Kidney capillary endothelial cell (primary cell): Measurements from ENCODE around the gene PLA1A.
"Not testable (repeated sequence)": the region's sequence is repeated elsewhere in the genome, so short reads cannot be mapped to it uniquely, and the experiment has no call there.

Experiments used
- DNase-seq: peaks from one replicate; pipeline ENCODE4 v3.0.0-alpha.2; 2018; ENCODE audit warnings: low spot score

Gene PLA1A, protein sequence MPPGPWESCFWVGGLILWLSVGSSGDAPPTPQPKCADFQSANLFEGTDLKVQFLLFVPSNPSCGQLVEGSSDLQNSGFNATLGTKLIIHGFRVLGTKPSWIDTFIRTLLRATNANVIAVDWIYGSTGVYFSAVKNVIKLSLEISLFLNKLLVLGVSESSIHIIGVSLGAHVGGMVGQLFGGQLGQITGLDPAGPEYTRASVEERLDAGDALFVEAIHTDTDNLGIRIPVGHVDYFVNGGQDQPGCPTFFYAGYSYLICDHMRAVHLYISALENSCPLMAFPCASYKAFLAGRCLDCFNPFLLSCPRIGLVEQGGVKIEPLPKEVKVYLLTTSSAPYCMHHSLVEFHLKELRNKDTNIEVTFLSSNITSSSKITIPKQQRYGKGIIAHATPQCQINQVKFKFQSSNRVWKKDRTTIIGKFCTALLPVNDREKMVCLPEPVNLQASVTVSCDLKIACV

DNA sequence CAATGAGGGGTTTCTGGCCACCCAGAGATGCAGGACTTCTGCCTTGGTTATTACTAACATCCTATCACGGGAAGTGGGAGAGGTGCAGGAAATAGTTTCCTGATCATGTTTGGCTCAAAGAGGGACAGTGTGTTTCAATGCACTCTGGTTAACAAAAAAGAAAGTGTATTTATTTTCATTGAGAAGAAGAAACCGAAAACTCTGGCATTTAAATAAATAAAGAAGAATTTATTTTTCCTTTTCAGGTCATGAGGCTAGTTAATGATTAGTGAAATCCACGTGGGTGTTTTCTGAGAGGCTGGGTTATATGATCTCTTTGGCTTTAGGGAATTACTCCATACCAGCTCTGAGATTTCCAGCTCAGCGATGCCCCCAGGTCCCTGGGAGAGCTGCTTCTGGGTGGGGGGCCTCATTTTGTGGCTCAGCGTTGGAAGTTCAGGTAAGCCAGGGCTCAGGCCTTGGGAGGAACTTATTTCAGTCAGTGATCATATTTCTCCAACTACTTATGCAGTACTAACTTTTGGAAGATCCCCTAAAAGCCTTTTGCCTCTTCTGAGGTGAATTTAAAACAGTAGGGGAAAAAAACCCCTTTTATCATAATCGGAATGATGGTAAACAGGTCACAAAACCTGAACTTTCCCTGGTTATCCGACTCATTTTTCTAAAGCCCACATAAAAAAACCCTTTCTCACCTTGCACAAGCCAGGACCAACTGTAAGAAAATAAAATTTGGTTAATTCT is at the start of gene PLA1A:
TSS of gene PLA1A (plus strand) at position 338 of the 741 bp plus-strand sequence. CDS start at position 367, 29 bp downstream.
- peak; percentile 47 for DNase-seq

DNA sequence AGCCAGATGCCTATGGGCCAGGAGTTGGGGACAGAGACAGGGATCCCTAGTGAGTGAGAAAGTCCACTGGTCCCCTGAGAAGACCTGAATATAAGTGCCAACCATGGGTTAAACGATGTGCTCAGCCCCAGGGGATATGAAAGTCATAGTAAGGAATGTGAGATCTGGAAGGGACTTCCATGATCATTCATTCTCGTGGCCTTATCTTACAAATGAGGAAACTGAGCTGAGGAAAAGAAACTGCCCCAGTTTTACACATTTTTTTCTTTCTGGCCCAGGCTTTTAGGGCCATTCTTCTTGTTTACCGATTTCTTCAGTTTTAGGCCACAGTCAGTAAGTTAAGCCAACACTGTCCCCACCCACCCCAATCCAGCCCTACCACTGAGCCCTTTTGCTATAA is 49.3 kb upstream of the PLA1A start:
- DNase-seq, result no peak

DNA sequence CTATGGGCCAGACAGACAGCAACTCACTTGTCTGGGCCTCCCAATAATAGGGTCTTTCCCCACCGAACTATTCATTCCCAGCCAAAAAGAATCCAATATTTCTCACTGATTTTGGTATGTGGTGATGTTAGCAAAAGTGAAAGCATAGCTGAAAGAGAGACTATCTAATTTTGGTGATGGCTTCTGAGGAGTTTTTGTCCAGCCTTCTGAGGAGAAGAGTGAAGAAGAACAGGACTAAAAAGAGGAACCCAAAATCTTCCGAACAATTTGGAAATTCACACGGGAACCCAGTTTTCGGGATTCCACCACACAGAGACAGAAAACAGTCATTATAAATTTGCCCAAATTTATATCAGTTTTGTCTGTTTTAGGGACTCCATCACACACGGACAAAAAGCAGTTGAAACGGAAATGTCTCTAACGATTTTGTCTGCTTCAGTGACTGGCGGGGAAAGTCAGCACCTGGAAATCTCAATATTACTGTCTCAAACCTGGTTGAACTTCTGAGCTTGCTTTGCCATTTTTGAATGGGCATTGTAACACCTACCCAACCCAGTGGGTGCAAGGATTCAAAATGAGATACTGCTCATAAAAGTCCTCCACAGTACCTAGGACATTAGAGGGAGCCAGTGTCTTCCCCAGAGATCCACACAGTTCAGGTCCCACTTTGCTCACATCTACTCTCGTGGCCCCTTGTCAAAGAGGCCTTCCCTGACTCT is 47.3 kb upstream of the PLA1A start:
- no peak for DNase-seq

DNA sequence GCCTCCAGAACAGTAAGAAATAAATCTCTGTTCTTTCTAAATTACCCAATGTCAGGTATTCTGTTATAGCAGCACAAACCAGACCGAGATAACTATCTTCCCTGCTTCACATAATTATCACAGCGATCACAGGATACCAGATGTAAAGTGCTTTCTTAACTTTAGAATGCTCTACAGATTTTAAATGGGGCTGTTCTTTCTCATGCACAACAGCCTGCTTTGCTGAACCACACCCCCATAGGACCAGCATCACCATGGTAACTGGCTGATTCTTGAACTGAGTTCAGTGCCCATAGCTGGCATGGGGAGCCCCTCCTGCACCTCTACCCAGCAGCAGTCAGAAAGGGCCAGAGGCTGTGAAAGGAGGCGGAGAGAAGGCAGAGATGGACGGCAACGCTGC is 46.1 kb upstream of the PLA1A start:
- DNase-seq, result no peak

DNA sequence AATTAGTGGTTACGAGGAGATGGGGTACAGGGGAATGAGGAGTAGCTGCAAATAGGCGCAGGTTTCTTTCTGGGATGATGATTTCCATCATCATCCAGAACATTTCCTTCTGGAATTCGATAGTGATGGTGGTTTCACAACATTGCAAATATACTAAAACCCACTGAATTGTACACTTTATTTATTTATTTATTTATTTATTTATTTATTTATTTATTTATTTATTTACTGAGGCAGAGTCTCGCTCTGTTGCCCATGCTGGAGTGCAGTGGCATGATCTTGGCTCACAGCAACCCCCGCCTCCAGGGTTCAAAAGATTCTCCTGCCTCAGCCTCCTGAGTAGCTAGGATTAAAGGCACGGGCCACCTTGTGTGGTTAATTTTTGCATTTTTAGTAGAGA is 44.8 kb upstream of the PLA1A start:
- DNase-seq, result not testable (repeated sequence)

DNA sequence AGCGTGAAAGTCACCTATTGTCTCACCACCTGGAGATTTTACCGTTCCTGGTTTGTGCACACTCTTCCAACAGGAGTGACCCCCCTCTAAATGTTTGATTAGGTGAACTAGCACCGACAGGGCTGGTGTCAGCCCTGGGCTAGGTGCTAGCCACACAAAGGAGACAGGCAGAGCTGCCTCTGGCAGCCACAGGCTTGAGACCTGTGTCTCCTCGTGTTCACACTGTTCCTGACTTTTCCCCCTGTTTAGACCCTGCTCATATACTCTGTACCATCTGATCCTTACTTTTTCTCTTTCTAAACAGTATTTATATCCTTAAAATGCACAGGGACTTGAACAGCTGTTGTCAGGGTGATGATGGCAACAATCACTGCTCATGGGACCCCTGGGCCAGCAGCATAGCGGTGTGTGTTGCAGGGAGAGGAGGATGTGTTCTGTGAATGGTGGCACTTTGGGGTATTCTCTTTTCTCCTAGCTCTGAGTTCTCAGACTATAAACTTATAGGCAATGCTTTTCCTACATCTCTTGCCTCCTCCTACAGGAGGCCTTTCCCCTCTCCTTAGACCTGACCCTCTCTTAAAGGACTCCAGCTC is 43.8 kb upstream of the PLA1A start:
- DNase-seq, result no peak

DNA sequence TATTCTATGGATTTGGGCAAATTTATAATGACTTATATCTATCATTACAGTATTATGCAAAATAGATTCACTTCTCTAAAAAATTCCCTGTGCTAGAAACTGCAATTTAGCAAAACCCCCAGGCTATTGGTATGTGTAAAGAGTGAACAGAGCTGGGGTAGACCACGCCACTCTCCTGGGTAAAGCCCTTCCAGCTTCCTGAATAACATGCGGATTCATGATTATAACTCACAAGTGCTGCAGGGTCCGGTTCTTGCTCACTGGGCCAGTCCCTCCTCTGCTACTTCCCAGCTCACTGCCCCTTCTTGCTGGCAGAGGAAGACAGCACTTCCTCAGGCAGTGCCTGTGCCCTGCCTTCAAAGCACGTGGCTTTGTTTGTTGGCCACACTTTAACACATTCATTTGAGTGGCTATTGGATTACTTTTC is 42.4 kb upstream of the PLA1A start:
- no peak for DNase-seq

DNA sequence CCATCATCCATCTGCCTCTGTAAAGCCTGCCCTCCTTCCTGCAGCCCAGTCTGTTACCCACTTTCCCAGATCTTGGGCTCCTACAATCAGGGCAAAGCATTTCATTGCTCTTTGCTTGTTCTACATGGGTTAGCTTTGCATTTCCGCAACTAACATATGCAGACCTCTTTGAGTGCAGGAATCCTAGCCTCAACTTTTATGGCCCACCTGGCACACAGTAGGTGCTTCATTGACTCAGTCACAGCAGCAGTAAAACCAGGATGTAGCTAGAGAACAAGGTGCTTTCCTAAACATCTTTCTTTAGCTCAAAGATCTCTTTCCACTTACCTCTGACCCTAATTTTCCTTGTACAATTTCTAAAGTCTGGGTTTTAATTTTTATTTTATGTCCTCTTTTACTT is 41.8 kb upstream of the PLA1A start:
- no peak for DNase-seq

DNA sequence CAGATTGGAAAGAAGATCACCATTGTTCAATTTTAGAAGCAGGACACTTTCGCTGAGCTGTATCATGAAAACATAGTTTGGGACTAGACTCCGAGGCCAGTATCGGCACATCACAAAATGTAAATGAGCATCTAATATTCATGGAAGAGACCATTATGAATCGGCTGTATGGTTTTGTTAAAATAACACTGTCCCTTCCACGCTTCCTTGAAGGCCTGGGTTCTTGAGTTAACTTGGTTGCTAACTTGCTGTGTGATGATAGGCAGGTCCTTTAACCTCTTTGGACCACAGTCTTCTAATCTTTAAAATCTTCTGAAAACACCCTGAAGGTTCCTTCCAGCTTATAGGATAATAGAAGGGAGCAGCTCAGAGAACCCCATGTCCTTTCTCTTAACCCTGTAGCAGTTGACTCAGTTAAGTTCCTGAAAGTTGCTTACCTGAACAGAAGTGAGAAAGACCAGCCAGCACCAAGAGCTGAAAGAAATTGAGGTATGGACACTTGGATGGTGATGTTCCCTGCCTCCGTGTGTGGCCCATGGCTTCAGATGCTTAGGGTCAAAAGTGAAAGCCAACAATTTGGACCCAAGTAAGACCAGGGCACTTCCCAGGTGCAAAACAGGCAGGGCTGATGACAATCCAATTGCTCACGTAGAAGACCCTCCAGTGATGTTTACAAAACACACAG is 40.4 kb upstream of the PLA1A start:
- no peak for DNase-seq

DNA sequence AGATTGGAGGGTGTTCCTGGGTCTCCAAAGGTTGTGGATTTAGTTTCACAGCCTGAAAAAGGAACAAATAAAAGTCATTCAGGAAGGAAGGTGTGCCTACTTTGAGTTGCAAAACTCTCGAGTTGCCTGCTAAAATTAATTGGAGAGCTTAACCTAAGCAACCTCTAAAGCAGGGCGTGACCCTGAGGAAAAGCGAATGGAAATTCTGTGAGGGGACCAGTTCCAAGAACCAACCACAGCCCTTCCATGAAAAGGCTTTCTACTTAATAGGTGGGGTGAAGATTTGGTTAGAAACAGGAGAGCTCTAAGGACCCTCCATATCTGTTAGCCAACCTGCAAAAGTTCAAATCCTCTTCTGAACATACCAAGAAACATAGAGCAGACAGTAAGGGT is 39.8 kb upstream of the PLA1A start:
- DNase-seq, result no peak

DNA sequence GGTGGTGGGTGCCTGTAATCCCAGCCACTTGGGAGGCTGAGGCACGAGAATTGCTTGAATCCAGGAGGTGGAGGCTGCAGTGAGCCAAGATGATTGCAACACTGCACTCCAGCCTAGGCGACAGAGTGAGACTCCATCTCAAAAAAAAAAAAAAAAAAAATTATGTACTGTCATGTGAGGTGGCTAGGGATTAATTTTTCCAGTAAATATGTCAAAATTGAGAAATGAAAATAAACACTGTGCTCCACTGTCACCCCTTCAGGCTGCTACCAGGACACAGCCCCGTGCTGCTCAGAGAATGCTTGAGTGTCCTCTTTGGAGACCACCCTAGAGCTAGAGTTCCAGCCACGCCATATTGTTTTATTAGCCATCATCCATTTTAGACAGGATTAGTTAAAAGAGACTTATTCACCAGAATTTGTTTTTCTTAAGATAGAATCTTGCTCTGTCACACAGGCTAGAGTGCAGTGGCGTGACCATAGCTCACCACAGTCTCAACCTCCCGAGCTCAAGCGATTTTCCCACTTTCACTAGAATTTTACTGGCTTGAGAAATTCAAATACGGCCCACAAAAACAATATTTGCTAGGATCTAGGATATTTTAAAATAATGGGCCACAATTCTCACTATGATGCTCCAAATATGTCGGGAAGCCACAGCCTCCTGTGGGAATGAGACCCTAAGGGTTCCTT is 38.9 kb upstream of the PLA1A start:
- DNase-seq, result no peak

DNA sequence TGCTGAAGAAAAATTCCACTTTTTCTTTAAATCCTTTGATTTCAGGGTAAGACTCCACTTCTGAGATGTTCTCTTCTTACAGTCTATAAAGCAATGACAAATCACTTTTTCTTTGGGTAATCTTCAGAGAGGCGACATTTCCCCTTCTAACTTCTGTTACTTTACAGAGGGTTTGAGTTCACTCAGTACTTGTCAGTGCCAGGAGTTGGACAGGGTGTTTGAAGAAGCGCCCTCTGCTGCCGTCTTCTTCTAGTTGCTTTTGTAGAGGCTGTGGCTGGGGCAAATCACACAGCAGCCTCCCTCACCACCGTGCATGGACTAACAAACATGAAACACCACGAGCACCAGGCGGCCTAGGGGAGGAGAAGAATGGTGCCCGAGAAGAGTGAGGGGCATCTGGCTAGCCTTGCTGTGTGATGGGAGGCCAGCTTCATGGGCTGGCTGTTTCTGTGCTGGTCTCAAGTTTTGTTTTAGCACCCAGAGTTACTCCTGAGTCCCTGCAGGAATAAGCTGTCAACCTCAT is 38.2 kb upstream of the PLA1A start, which contains the start of gene CD80:
TSS of gene CD80 (minus strand) at position 174 of the 523 bp plus-strand sequence. CDS start 1,886 bp downstream, outside the sequence.
- DNase-seq, result peak; percentile 4

DNA sequence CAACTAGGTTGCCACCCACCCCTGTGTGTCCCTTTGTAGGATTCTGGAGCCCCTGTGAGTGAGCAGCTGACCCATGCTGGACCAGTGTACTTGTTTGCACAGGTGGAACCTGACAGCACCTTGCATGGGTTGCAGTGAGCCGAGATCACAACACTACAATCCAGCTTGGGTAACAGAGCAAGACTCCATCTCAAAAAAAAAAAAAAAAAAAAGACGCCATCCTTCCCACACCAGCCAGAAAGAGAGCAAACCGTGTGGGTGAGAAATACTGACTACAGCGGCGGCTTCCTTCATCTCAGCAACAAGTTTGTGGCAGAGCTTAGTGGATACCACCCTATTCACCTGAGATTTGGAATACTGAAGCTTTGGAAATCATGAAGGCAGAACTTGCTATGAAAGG is 37.5 kb upstream of the PLA1A start:
- no peak for DNase-seq

DNA sequence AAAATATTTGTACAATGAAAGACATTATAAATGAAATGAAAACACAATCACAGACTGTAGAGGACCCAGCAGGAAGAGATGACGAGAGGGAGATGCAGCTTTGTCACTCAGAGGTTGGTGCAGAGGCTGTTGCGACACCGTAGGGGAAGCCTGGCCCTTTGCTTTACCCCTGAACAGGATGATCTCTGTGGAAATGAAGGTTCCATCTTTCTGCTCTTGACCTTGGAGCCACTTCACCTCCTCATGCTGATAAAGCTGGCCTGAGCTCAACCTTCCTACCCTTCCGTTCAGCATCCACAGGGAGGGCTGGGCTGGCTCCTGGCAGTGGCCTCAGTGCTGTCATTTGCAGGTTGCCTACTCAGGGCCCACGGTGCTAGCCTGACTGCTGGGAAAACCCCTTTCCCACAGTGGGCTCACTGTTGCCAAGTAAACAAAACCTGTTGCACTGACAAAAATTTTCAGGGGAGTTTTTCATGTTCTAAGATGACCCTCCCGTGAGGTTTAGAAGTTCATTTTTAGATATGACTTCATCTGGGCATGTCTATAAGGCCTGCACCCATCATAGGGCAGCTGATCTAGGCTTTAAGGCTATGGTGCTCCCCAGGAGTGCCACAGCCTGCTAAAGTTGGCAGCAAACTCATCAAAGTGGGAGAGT is 35.3 kb upstream of the PLA1A start:
- DNase-seq, result no peak

DNA sequence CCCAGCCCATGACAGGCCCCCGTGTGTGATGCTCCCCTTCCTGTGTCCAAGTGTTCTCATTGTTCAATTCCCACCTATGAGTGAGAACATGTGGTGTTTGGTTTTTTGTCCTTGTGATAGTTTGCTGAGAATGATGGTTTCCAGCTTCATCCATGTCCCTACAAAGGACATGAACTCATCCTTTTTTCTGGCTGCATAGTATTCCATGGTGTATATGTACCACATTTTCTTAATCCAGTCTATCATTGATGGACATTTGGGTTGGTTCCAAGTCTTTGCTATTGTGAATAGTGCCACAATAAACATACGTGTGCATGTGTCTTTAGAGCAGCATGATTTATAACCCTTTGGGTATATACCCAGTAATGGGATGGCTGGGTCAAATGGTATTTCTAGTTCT is 34.4 kb upstream of the PLA1A start:
- DNase-seq, result not testable (repeated sequence)

DNA sequence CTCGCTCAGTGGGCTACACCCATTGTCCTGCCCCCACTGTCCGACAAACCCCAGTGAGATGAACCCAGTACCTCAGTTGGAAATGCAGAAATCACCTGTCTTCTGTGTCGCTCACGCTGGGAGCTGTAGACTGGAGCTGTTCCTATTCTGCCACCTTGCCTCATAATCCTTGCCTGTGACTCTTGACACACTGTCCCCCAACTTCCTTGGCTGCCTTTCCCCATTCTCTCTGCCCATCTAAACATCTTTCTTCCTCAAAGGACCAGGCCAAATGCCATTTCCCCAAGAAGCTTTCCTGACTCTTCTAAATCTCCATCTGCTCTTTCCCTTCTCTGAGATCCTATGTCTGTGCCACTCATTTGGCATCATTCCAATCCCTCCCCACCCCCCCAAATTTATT is 28.5 kb upstream of the PLA1A start:
- DNase-seq, result no peak

DNA sequence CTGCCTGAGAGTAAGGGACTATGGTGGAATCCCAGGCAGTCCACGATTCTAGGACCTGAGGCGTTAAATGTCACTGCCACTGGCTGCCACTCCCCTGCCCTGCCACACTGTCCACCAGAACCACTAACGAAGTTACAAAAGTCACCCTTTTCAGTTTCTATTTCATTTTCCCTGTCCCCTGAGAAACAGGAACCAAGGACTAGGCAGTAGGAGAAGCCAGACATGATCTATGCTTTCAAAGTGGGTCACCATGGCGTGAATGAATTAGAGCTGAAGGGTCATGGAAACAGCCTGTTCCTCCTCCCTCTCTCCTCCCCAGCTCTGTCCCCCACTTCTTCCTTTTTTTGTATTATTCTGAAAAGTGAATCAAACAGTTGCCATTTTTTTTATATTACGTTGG is 27.5 kb upstream of the PLA1A start:
- DNase-seq, result no peak

DNA sequence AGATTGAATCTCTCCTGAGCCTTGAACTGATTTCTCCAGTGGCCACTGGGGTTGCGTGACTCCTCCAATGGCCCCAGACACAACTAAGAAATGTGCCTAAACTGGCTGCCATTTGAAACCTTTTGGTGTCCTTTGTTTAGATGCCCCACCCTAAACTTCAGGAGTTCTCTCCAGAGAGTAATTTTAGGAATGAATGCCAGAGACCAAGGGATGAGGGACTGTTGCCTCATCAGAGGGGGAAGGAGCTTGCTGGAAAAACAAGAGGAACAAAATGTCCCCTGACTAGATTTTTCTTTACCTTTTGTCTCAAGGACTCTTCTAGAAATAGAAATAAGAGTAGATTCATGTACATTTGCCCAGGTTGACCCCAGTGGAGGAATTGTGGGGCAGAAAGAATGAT is 26.5 kb upstream of the PLA1A start:
- DNase-seq, result no peak

DNA sequence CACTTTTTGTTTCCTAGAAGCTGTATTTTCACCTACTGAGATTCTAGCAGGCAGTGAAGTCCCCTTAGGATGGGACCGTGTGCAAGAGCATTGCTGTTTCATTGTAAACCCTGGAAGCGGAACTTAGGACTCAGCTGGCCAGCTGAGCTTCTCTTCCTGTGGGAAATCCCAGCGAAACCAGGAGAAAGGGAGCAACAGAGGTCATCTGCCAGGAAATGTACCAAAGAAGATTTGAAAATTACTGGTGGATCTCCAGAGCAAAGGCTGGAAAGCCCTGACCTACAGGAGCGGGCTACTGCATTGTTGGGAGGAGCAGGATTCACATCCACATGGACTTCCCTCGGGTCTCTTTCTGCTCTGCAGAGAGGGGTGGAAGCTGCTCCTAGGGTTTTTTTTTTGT is 26.0 kb upstream of the PLA1A start:
- DNase-seq, result peak; percentile 46

DNA sequence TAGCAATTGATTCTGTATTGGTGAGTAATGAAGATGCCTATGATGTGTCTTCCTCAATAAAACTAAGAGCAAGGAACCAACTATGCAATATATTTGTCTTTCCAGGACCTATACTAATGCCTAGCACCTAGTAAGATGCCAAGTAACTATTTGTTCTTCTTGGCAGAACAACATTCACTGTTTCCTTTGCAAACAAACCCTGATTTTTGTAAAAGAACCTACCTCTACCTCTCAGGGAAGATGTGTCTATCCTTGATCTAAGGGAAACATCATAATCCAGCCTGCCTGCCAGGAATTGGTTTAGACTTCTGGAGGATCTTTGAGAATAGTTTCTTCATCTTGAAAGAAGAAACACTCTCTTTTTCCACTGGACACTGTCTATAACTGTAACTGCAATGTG is 22.2 kb upstream of the PLA1A start:
- no peak for DNase-seq
